HG03159 (cell line): Measurements from ENCODE around the gene COL11A1.
"Not testable (repeated sequence)": the region's sequence is repeated elsewhere in the genome, so short reads cannot be mapped to it uniquely, and the experiment has no call there.

Source experiments
- ATAC-seq: cut with Tn5 transposase; IDR thresholded peaks from one replicate; pipeline ENCODE4 v1.9.1; 2021; ENCODE audit warnings: mild to moderate bottlenecking, moderate library complexity; ENCODE audit not compliant: unreplicated experiment

The COL11A1 gene

GRCh38 chr1:102840741-102841140, 267.6 kb downstream of the COL11A1 start:
- ATAC-seq, result no peak

- no peak for ATAC-seq
Measured at GRCh38 chr1:102838016-102838415, 270.3 kb downstream of the COL11A1 start.

- no peak for ATAC-seq
Measured at GRCh38 chr1:102837551-102837950, 270.8 kb downstream of the COL11A1 start.

GRCh38 chr1:102836991-102837390, 271.3 kb downstream of the COL11A1 start:
- ATAC-seq, result no peak

GRCh38 chr1:102834688-102835320, 273.5 kb downstream of the COL11A1 start:
- no peak for ATAC-seq

- no peak for ATAC-seq
Measured at GRCh38 chr1:102833151-102833550, 275.2 kb downstream of the COL11A1 start.

GRCh38 chr1:102826706-102827105, 281.6 kb downstream of the COL11A1 start:
- not testable (repeated sequence) for ATAC-seq
